GM21619 (cell line): Measurements from ENCODE around the gene GABRG3.

Source experiments
- ATAC-seq: cut with Tn5 transposase; IDR thresholded peaks from one replicate; pipeline ENCODE4 v1.9.1; 2021; ENCODE audit not compliant: unreplicated experiment

The GABRG3 gene

DNA sequence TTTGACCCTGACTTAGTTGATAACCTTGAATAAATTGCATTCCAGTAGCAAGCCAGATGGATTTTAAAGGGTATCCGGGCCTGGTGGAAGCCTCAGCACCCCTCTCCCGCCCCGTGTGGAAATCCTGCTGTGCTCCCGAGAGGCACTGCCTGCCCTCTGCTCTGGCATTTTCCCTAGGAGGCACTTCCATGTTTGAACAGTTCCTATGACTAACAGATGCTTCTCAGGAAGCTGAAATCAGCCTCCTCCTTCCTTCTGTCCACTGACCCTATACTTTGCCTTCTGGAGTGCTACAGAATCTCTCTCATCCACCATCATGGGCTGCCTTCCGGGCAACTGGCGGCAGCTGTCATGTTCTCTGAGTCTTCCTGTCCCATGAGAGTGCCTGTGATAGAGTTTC, 90.8 kb downstream of the GABRG3 start:
- no peak for ATAC-seq

GRCh38 chr15:27062951-27063350, 92.0 kb downstream of the GABRG3 start:
- no peak for ATAC-seq

DNA sequence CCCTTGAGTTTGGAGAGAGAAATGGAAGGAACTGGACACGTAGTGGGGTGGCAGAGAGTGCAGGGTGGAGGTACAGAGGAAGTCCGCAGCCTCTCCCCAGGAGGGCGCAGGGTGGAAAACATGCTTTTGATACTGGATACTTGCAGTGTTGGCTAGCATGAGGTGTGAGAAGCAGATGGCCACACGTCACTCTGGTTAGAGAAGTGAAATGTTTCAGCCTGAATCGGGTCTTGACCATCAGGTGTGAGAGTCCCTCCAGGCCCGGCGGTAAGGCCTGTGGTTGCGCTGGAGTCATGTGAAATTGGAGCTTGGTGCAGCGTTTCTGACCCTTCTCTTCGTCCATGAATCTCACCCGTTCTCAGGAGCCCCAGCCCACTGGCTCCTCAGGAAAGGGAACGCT, 93.1 kb downstream of the GABRG3 start:
- no peak for ATAC-seq

- no peak for ATAC-seq
Observed at GRCh38 chr15:27065151-27065550, 94.2 kb downstream of the GABRG3 start.

DNA sequence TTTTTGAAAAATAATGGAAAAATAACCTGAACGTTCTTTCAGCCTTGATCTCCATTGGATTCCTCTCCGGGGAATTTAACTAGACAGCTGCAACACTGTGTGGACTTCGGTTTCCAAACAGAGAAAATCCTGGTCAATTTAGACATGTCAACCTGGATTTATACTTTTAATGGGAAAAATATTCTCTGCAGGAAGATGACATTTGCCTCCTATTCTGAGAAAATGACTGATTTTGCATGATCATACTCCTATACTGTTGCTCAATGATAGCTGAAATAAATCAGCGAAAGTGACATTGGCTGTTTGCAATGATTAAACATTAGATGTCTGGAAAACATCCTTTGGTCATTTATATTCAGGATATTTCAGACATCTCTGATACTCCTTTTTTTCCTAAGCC, 94.8 kb downstream of the GABRG3 start:
- ATAC-seq, result no peak

DNA sequence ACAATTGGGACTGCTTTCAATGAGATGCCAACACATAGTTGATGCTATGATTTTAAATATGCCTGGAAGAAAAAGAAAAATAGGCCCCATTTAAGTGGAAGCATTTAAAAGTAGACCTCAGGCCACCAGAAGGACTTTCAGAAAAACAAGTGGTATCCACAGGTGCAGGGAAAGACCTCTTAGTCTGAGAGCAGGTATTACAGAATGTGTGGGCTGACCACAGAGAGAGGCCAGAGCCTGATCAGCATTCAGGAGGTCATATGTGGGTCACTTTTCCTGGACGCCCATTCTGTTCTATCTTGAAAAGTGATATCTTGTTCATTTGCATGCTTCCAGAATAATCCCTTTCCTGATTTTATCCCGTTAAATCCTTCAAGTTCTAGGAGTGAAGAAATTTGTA, 95.5 kb downstream of the GABRG3 start:
- ATAC-seq, result no peak

- no peak for ATAC-seq
Observed at GRCh38 chr15:27067175-27067574, 96.2 kb downstream of the GABRG3 start.

DNA sequence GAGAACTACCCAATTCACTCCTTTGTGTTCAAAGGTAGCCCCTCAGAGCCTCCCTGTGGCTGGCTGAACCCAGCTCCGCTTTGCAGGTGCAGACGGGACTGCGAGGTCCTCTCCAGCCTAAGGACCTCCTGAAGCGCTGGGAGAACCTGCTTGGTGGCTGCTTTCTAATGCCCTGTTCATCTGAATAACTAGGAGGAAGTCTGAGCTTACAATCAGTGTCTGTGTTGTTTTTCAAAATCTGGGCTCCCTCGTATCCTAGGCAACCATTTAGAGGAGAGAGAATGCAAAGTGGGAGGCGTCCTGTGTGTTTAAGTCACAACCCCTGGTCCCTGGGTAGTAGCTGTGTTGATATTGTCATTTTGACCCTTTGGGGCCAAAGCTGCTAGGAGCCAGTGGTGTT, 99.9 kb downstream of the GABRG3 start:
- ATAC-seq, result no peak

- ATAC-seq, result no peak
Observed at GRCh38 chr15:27074179-27074578, 103.2 kb downstream of the GABRG3 start.

GRCh38 chr15:27077790-27078189, 106.8 kb downstream of the GABRG3 start:
- ATAC-seq, result no peak

- ATAC-seq, result no peak
Observed at GRCh38 chr15:27081676-27082418, 110.9 kb downstream of the GABRG3 start.

DNA sequence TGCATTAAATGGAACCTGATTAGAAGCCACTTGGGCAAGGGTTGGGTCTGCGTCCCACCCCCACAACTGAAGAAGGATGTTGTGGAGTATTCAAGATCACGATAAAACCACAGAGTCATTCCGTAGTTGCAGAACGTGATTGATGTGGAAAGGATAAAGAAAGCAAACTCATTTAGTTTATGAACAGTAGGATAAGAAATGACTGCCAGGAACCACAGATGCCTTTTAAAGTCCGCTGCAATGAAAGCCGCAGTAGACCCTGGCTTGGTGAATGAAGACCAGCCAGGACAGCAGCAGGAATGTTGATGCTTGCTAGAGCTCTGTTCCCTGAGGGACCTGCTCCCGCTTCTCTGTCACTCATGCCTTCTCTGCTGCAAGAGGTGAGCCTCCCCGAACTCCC, 111.5 kb downstream of the GABRG3 start:
- no peak for ATAC-seq

GRCh38 chr15:27084844-27085243, 113.9 kb downstream of the GABRG3 start:
- ATAC-seq, result no peak

GRCh38 chr15:27086149-27086548, 115.2 kb downstream of the GABRG3 start:
- ATAC-seq, result no peak

GRCh38 chr15:27086805-27087204, 115.8 kb downstream of the GABRG3 start:
- ATAC-seq, result no peak

- no peak for ATAC-seq
Observed at GRCh38 chr15:27087651-27088583, 116.9 kb downstream of the GABRG3 start.

GRCh38 chr15:27088584-27089232, 117.7 kb downstream of the GABRG3 start:
- no peak for ATAC-seq

- no peak for ATAC-seq
Observed at GRCh38 chr15:27089233-27089586, 118.2 kb downstream of the GABRG3 start.

DNA sequence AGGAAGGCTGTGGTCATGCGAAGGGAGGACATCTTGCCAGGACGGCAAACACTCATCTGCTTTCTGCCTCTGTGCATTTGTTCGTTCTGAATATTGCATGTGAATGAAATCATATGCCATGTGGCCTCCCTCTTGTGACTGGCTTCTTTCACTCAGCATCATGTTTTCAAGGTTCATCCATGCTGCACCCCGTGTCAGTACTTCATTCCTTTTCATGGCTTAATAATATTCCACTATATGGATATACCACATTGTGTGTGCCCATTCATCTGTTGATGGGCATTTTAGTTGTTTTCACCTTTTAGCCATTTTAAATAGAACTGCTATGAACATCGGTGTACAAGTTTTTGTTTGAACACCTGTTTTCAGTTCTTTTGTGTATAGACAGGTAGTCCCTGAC, 118.7 kb downstream of the GABRG3 start:
- ATAC-seq, result no peak

- no peak for ATAC-seq
Observed at GRCh38 chr15:27091270-27091940, 120.4 kb downstream of the GABRG3 start.

- ATAC-seq, result no peak
Observed at GRCh38 chr15:27092390-27092789, 121.4 kb downstream of the GABRG3 start.
